BLaER1 (cell line): Measurements from ENCODE around the gene SIGLEC1.

ENCODE experiments used
- H3K27ac ChIP-seq: shearing (Covaris generic); formaldehyde crosslinking; 2 replicates; pipeline ENCODE4 v1.8.1; 2022
- H3K27me3 ChIP-seq: shearing (Covaris generic); formaldehyde crosslinking; 2 replicates; pipeline ENCODE4 v1.8.1; 2022
- H3K36me3 ChIP-seq: shearing (Covaris generic); formaldehyde crosslinking; 2 replicates; pipeline ENCODE4 v1.8.1; 2022
- H3K4me1 ChIP-seq: shearing (Covaris generic); formaldehyde crosslinking; 2 replicates; pipeline ENCODE4 v1.8.1; 2022
- H3K4me2 ChIP-seq: shearing (Covaris generic); formaldehyde crosslinking; 2 replicates; pipeline ENCODE4 v1.8.1; 2022
- H3K4me3 ChIP-seq: shearing (Covaris generic); formaldehyde crosslinking; 2 replicates; pipeline ENCODE4 v1.8.1; 2022
- H3K9ac ChIP-seq: shearing (Covaris generic); formaldehyde crosslinking; 2 replicates; pipeline ENCODE4 v1.8.1; 2022
- H3K9me3 ChIP-seq: shearing (Covaris generic); formaldehyde crosslinking; 2 replicates; pipeline ENCODE4 v1.8.1; 2022
- H4K20me1 ChIP-seq: shearing (Covaris generic); formaldehyde crosslinking; 2 replicates; pipeline ENCODE4 v1.8.1; 2022
- Cebpa-rat ChIP-seq: shearing (Covaris generic); IDR thresholded peaks from 2 replicates; pipeline ENCODE4 v1.8.1; 2022

SIGLEC1 gene

GRCh38 chr20:3705491-3705969 lies 6.9 kb downstream of the SIGLEC1 start:
- H3K9me3 ChIP-seq: no peaks in the 10 kb centered on the region
- no peak for TF ChIP-seq Cebpa-rat
- H3K4me1 ChIP-seq: peaks cover 7% of the 10 kb centered on the region
- H4K20me1 ChIP-seq: no peaks in the 10 kb centered on the region
- no peak overlapping the region for H3K4me2 ChIP-seq
- no peak overlapping the region for H3K27ac ChIP-seq
- H3K4me3 ChIP-seq: no peak overlapping the region
- no peaks in the 10 kb centered on the region for H3K27me3 ChIP-seq
- H3K36me3 ChIP-seq: no peaks in the 10 kb centered on the region
- no peak overlapping the region for H3K9ac ChIP-seq

- Histone ChIP-seq H3K4me3 (no peak overlapping the region), H4K20me1 (no peaks in the 10 kb centered on the region), H3K36me3 (no peaks in the 10 kb centered on the region), H3K4me2 (no peak overlapping the region), H3K27me3 (no peaks in the 10 kb centered on the region), H3K9me3 (no peaks in the 10 kb centered on the region), H3K9ac (no peak overlapping the region), H3K4me1 (no peaks in the 10 kb centered on the region), H3K27ac (no peak overlapping the region)
- TF ChIP-seq Cebpa-rat: no peak
Observed at GRCh38 chr20:3704087-3704486, 8.3 kb downstream of the SIGLEC1 start.

GRCh38 chr20:3702611-3703391 lies 9.6 kb downstream of the SIGLEC1 start:
- Histone ChIP-seq H3K4me3 (no peak overlapping the region), H3K4me2 (no peak overlapping the region), H3K9me3 (no peaks in the 10 kb centered on the region), H3K36me3 (no peaks in the 10 kb centered on the region), H3K9ac (no peak overlapping the region), H4K20me1 (no peaks in the 10 kb centered on the region), H3K27ac (no peak overlapping the region), H3K27me3 (no peaks in the 10 kb centered on the region), H3K4me1 (no peaks in the 10 kb centered on the region)
- no peak for TF ChIP-seq Cebpa-rat

- Histone ChIP-seq H3K27me3 (no peaks in the 10 kb centered on the region), H3K4me2 (no peak overlapping the region), H3K4me3 (no peak overlapping the region), H3K9me3 (no peaks in the 10 kb centered on the region), H4K20me1 (no peaks in the 10 kb centered on the region), H3K27ac (no peak overlapping the region), H3K4me1 (no peaks in the 10 kb centered on the region), H3K9ac (no peak overlapping the region), H3K36me3 (no peaks in the 10 kb centered on the region)
- TF ChIP-seq Cebpa-rat: no peak
Observed at GRCh38 chr20:3701061-3701998, 11.1 kb downstream of the SIGLEC1 start.

- TF ChIP-seq Cebpa-rat: no peak
- no peak overlapping the region for H3K4me3 ChIP-seq
Observed at GRCh38 chr20:3699037-3699436, 13.4 kb downstream of the SIGLEC1 start.

GRCh38 chr20:3698591-3699001 lies 13.8 kb downstream of the SIGLEC1 start:
- Histone ChIP-seq H3K27ac (no peak overlapping the region), H3K4me1 (no peaks in the 10 kb centered on the region), H3K4me3 (no peak overlapping the region), H3K9me3 (no peaks in the 10 kb centered on the region), H3K9ac (no peak overlapping the region), H3K27me3 (no peaks in the 10 kb centered on the region), H4K20me1 (no peaks in the 10 kb centered on the region), H3K4me2 (no peak overlapping the region), H3K36me3 (no peaks in the 10 kb centered on the region)
- no peak for TF ChIP-seq Cebpa-rat

More at GRCh38 chr20:3699037-3699436, 13.4 kb downstream of the SIGLEC1 start:
- H3K27ac ChIP-seq: no peak overlapping the region
- no peak overlapping the region for H3K4me2 ChIP-seq
- no peak overlapping the region for H3K9ac ChIP-seq
- no peaks in the 10 kb centered on the region for H3K36me3 ChIP-seq
- no peaks in the 10 kb centered on the region for H3K27me3 ChIP-seq
- no peaks in the 10 kb centered on the region for H4K20me1 ChIP-seq
- no peaks in the 10 kb centered on the region for H3K9me3 ChIP-seq
- no peaks in the 10 kb centered on the region for H3K4me1 ChIP-seq

GRCh38 chr20:3697588-3698305 lies 14.7 kb downstream of the SIGLEC1 start:
- Histone ChIP-seq H4K20me1 (no peaks in the 10 kb centered on the region), H3K36me3 (no peaks in the 10 kb centered on the region)

GRCh38 chr20:3696745-3697587 lies 15.4 kb downstream of the SIGLEC1 start:
- TF ChIP-seq Cebpa-rat: no peak
- Histone ChIP-seq H3K4me1 (no peaks in the 10 kb centered on the region), H4K20me1 (no peaks in the 10 kb centered on the region), H3K9ac (no peak overlapping the region), H3K4me3 (no peak overlapping the region), H3K27ac (no peak overlapping the region), H3K27me3 (no peaks in the 10 kb centered on the region), H3K9me3 (no peaks in the 10 kb centered on the region), H3K36me3 (no peaks in the 10 kb centered on the region), H3K4me2 (no peak overlapping the region)

More at GRCh38 chr20:3697588-3698305, 14.7 kb downstream of the SIGLEC1 start:
- Histone ChIP-seq H3K9me3 (no peaks in the 10 kb centered on the region), H3K9ac (no peak overlapping the region), H3K4me3 (no peak overlapping the region), H3K27ac (no peak overlapping the region), H3K27me3 (no peaks in the 10 kb centered on the region), H3K4me2 (no peak overlapping the region), H3K4me1 (no peaks in the 10 kb centered on the region)
- no peak for TF ChIP-seq Cebpa-rat

- H3K27ac ChIP-seq: no peak overlapping the region
- no peak overlapping the region for H3K9ac ChIP-seq
- no peak for TF ChIP-seq Cebpa-rat
- H3K9me3 ChIP-seq: no peaks in the 10 kb centered on the region
- H3K27me3 ChIP-seq: no peaks in the 10 kb centered on the region
- no peak overlapping the region for H3K4me2 ChIP-seq
- no peaks in the 10 kb centered on the region for H3K36me3 ChIP-seq
- H3K4me3 ChIP-seq: no peak overlapping the region
- H4K20me1 ChIP-seq: no peaks in the 10 kb centered on the region
- H3K4me1 ChIP-seq: no peaks in the 10 kb centered on the region
Observed at GRCh38 chr20:3696200-3696599, 16.2 kb downstream of the SIGLEC1 start.
